NCI-H510A treated with DMSO at 0.1 percent for 48 hours (cell line): ENCODE results near the gene GNA14.
A peak's percentile ranks its signal among the peaks of the same experiment; 100 is the strongest.
"Not testable (repeated sequence)": the region's sequence is repeated elsewhere in the genome, so short reads cannot be mapped to it uniquely, and the experiment has no call there.

ENCODE experiments used
- DNase-seq: peaks from one replicate; lab custom pipeline; 2025; lab: John Stamatoyannopoulos, UW

Gene GNA14

GRCh38 chr9:77489405-77490163, 158.5 kb downstream of the GNA14 start:
- DNase-seq: not testable (repeated sequence)

DNA sequence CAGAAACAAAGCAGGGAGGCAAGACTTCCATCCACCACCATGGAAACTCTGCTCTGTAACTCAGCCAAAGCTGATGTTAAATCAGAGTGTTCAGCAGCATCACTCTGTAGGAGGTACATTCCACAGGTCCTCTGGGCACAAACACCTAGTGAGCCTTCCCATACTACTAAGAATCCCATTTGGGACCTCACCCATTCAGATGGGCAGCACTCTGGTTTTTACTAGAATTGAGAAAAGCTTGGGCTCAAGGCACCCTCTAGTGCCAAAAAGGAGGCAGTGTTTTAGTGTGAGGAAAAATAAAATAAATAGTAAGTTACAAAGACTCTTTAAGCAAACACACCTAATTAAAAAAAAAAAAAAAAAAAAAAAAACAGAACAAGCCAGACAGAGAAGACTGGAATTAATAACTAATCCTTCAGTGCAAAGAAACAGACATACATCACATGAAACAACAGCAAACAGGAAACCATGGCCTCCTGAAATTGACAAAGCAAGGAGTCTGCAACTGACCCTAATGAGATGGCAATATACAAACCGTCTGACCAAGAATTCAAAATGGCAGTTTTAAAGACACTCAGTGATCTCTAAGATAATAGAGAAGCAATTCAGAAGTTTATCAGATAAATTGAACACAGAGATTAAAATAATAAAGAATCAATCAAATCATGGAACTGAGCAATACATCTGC, 159.5 kb downstream of the GNA14 start:
- DNase-seq: no peak

GRCh38 chr9:77486968-77487367, 161.2 kb downstream of the GNA14 start:
- DNase-seq: no peak

- no peak for DNase-seq
Measured at GRCh38 chr9:77486463-77486862, 161.7 kb downstream of the GNA14 start.

GRCh38 chr9:77475641-77476473, 172.3 kb downstream of the GNA14 start:
- peak; percentile 31 for DNase-seq

DNA sequence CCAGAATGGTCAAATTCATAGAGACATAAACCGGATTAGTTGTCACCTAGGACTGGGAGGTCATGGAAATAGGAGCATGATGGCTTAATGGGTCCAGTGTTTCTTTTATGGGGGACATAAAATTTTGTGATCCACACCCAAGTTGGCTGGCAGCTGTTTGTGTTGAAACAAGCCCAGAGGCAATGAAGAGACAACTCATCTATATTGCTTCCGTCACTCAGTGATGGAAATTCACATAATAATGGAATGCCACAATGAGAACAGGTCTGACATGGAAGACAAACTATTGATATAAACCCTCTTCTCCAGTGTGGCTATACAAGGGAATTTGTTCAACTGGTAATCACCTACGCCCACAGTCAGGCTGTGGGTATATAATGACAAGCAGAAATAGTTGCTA, 173.2 kb downstream of the GNA14 start:
- DNase-seq: no peak

GRCh38 chr9:77472646-77473045, 175.5 kb downstream of the GNA14 start:
- DNase-seq: no peak

DNA sequence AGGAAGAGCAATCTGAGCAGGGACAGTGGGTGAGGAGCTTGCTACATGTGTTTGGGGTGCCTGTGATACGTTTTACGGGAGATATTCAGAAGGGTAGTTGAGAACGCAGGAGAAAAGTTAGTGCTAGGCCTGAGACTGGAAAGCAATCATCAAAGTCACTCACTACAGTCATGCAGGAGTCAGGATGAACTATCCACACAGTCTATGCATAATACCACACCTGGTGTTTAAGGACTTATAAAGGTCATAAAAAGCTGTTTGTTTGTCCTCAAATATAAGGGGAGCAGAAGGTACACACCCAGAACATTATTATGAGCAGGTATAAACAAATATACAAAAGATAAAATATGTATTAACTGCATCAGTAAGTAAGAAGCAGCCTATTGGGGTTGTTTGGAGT, 176.6 kb downstream of the GNA14 start:
- no peak for DNase-seq

- DNase-seq: no peak
Measured at GRCh38 chr9:77469515-77470231, 178.4 kb downstream of the GNA14 start.

DNA sequence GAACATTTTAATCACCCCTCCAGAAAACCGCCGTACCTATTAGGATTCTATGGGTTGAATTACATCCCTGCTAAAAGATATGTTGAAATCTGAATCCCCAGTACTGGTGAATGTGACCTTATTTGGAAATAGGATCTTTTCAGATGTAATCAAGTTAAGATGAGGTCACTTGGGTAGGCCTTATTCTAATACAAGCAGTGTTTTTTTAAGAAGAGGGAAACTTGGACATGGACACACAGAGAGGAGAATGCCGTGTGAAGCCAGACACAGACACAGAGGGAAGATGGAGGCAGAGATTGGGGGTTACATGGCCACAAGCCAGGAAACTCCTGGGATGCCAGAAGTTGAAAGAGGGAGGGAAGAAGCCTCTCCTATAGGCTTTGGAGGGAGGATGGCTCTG, 183.5 kb downstream of the GNA14 start:
- no peak for DNase-seq

DNA sequence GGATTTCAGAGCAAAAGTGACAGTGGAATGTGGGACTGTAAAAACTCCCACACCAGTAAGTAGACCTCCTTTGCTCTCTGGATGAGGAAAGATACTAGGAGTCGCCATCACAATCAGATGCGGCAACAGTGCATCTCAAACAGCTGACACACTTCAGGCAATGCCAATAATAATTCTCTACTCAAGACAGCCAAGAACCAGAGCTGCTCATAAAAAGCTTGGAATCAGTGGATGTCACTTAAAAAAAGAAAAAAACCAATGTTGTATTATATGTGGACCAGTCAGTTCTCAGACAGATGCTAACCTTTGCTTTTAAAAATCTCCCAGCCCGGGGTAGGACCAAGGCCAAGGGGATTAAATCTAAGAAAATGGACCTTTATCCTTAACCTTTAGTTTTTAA, 185.0 kb downstream of the GNA14 start:
- no peak for DNase-seq

DNA sequence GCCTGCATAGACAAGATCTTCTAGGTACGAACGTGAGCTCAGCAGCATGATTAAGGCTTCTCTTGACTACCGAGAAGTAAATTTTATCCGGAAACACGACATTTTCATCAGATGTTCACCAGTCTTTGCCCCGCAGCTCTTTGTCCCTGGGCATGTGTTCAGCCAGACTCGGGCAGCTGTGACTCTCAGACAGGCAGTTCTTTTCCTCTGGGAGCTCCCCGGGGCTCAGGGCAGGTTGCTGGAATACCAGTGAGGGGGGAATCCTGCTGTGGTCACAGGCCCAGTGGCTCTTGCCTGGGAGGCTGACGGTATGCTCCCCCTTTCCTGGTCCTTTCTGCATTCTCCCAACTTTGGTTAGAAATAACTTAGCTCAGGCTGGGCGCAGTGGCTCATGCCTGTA, 186.1 kb downstream of the GNA14 start:
- DNase-seq: no peak

- no peak for DNase-seq
Measured at GRCh38 chr9:77460938-77461337, 187.2 kb downstream of the GNA14 start.

DNA sequence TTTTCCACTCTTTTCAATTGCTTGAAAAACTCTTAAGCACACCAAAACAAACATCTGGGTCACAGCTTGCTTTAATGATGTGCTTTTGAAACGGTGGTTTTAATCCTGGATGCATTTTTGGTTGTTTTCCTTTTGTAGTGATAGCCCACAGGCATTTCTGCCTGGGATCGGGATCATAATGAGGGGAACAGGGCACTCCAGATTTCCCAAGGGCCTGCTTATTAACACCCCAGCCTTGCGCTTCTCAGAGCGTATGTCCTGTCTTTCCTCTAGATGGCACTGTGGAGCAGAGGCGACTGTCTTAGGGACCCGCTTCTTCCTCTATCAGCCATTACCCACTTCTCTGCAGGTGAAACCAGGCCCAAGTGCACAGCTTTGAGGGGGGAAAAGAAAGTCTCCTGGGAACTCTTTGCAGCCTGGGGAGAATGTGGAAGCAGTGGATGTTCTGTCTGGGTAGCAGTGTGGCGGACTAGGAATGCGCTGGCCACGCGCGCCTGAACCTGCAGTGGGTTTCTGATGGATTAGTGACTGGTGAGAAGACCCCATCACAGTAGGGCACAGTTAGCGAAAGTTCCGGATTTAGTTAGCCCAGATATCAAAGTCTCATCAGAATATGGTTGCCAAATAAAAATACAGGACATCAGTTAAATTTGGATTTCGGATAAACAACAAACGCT, 190.1 kb downstream of the GNA14 start:
- peak; percentile 60 for DNase-seq

- peak; percentile 72 for DNase-seq
Measured at GRCh38 chr9:77456829-77457437, 191.2 kb downstream of the GNA14 start.

GRCh38 chr9:77455312-77455927, 192.7 kb downstream of the GNA14 start:
- DNase-seq: peak; percentile 20

GRCh38 chr9:77454663-77455062, 193.5 kb downstream of the GNA14 start:
- DNase-seq: no peak

DNA sequence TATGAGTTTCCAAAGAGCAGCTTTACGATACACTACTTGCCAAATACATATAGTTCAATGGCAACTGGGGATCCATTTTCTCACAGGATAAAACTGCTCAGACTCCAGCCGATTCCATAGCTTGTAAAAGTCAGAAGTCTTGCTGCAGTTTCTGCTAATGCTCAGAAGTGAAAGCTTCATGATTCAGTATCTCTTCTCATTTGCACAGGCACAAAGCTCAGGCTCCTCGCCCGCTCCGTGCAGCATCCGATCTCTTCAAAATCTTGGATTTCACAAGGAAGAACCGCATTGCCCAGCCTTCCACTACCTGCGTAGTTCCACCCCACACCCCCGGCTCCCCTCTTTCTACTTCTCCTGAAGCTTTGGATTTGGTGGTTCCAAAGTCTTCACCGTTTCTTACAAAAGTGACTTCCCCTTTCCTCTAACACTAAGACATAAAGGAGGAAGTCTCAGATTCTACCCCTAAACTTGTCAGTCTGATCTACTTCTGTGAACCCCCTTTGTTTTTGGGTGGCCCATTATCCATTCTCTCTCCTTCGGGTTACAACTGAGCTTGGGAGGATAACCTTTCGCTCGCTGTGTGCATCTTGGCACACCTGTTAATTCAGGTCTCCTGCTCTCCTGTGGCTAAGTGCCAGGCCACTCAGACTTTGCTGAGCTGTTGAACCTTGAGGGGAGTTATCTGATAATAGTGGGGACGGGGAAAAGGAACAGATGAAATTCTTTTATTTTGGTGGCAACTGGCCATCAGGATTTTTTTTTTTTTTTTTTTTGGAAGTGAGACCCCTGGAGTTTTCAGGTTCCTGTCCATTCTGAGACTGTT, 194.1 kb downstream of the GNA14 start:
- DNase-seq: no peak

DNA sequence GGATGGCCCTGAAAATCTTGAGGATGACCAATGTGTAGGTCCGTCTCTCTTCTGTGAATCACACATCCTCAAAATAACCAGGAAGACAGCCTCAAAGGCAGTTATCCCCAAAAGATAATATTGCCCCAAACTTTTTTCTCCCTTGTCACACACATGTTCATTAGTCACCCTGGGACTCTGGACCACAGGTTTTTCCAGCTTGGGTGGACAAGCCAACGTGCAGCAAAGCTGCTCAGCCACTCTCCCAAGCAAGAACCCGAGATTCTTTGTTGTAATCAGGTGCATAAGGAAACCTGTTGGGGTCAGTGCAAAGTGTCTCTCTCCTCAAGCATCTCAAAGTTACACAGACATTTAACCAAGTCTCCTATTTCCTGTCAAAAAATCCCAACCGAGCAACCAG, 196.6 kb downstream of the GNA14 start:
- no peak for DNase-seq

DNA sequence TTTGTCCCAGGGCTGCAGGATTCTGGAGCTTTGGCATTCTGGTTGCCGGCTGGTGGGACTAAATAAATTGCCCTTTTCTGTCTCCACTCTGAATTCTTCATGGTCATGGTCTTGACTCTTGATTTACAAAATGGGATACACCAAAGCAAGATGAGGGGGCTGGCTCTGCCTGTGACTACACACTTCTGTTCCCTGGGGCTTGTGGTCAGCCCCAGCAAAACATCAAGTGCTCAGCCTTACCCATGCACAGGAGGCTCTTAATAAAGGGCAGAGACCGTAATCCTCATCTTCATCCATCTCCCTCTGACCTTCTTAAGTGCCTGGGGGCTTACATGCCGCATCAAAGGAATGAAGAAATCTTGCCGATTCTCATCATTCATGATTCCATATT, 198.0 kb downstream of the GNA14 start:
- DNase-seq: no peak
